ENCODE results near the gene HTRA1.

Gene HTRA1

DNA sequence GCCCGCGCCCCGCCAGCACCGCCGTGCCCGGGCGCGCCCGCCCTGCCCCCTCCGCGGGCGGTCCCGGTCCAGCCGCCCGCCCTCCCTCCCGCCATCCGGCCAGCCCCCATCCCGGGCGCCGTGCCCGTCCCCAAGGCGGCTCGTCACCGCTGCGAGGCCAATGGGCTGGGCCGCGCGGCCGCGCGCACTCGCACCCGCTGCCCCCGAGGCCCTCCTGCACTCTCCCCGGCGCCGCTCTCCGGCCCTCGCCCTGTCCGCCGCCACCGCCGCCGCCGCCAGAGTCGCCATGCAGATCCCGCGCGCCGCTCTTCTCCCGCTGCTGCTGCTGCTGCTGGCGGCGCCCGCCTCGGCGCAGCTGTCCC lies at the start of gene HTRA1:
Gene HTRA1 (plus strand): TSS at position 187 of the 362 bp plus-strand sequence. CDS start 100 bp downstream, at position 287.
- DNase-seq (ENCODE audit: low read depth): no peak

GRCh38 chr10:122413327-122413726 lies 48.0 kb upstream of the HTRA1 start:
- DNase-seq (ENCODE audit: low read depth): no peak

- DNase-seq (ENCODE audit: low read depth): no peak
These were observed 43.7 kb upstream of the HTRA1 start for GRCh38 chr10:122417667-122418066.

DNA sequence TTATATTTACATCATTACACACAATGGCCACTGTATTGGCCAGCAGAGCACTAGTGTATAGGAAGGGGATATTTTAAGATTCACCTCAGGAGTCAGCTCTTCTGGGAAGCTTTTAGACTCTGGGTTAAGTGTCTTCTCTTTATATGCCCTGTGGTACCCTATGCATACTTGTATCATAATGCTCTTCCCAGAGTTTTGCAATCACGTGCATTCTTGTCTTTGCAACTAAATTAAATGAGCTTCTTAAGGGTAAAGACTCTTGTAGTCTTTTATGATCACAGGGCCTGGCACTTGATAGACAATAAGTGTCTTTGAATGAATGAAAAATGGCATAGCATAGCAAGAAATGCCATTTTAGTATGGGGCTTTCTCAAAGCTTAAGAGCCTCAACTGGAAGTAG lies 42.3 kb upstream of the HTRA1 start:
- DNase-seq (ENCODE audit: low read depth): no peak

GRCh38 chr10:122419876-122420623 lies 41.3 kb upstream of the HTRA1 start:
- no peak for DNase-seq (ENCODE audit: low read depth)

DNA sequence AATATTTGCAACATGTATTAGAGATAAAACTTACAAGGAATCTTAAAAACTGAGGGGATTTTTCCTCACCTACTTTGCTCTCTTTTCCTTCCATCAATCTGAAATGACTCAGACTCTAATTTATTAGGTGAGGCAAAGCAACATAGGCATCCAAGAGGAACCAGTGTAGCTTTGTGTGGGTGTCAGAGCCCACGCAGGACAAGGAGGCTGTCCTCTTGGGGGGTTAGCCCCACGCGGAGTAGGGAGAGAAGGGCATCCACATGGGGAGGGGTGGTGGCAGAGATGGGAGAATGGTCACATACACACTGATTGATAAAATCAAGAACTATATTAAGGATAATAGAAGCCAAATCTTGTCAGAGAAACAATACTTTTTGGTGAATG lies 40.7 kb upstream of the HTRA1 start:
- DNase-seq (ENCODE audit: low read depth): no peak

DNA sequence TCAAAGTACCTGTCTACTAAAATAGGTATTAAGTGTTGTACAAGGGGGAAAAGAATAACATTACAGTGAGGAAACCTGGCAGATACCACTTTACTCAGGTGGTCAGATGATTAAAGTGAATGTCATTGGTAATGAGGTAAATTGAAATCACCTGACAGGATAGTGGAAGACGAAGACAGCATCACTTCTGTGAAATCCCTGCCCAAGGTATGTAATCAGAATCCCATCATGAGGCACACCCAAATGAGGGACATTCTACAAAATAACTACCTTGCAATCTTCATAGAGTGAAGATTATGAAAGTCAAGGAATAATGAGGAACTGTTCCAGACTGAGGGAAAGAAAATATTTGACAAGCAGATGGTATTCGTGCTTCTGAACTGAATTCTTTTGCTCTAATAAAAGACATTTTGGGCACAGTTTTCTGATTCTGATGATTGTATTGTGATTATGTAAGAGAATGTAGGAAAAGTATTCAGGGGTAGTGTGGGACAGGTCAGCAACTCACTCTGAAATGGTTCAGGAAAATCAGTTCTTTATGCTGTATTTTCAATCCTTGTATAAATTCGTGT lies 40.2 kb upstream of the HTRA1 start:
- DNase-seq (ENCODE audit: low read depth): no peak

DNA sequence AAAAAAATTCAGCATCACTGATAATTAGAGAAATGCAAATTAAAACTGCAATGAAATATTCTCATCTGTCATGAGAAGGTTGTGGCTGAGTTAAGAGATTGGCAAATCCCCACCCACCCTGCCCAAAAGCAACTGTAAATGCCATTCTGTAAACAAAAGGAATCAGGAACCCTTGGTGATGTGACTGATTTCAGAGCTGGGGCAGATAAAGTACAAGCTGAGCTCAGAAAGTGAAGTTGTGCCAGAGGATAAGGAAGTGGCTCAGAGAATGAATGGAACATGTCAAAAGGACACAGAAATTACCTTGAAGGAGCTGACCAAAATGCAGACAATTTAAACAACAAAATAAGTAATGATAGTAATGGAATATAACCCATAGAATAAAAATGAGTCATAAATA lies 39.6 kb upstream of the HTRA1 start:
- no peak for DNase-seq (ENCODE audit: low read depth)

DNA sequence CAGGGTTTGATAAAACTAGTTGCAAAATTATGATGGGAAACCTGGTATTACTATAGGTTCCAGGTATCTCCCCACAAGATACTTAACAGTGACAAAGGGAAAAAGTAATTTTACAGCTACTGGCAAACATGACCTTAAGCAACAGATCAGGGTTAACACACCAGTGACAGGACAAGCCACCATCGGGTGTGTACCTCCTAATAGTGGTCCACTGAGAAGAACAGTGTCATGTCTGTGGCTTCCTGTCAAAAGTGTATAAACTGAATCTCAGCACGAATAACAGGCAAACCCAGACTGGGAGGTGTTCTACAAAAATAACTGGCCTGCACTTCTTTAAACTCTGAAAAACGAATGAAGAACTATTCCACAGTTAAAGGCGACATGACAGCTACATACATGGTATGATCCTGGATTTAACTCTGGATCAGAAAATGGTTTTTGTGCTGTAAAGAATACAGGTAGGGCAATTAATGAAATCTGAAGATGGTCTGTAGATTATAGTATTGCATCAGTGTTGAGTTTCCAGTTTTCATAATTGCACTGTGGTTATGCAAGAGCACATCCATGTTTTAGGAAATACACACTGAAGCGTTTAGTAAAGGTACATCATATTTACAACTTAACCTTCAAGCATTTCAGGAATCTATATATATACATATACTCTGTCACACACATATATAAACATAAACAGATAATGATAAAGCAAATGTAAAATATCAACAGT lies 38.9 kb upstream of the HTRA1 start:
- DNase-seq (ENCODE audit: low read depth): no peak

- DNase-seq (ENCODE audit: low read depth): no peak
These were observed 37.3 kb upstream of the HTRA1 start for GRCh38 chr10:122424059-122424458.

- DNase-seq (ENCODE audit: low read depth): no peak
These were observed 34.5 kb upstream of the HTRA1 start for GRCh38 chr10:122426829-122427228.

GRCh38 chr10:122427280-122427679 lies 34.1 kb upstream of the HTRA1 start:
- no peak for DNase-seq (ENCODE audit: low read depth)

- DNase-seq (ENCODE audit: low read depth): no peak
These were observed 26.0 kb upstream of the HTRA1 start for GRCh38 chr10:122435212-122435827.

- no peak for DNase-seq (ENCODE audit: low read depth)
These were observed 19.4 kb upstream of the HTRA1 start for GRCh38 chr10:122441961-122442360.

GRCh38 chr10:122445469-122445868 lies 15.9 kb upstream of the HTRA1 start:
- no peak for DNase-seq (ENCODE audit: low read depth)

DNA sequence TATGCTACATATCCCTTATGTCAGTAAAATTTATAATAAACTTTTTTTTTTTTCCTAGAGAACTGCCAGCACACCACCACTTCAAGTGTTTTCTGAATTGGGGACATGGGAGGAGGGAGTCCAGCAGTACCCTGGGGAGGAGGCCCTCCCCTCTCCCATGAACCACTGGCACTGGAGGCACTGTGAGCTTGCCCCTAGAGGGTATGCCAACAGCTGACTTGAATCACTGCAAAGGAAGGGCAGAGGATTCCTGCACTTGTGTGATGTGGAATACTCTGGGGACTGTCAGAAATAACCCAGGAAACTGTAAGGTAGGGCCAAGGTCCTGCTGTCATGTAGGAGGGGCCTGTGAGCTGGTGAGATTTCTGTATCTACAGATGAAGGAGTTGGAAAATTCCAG lies 15.4 kb upstream of the HTRA1 start:
- no peak for DNase-seq (ENCODE audit: low read depth)

- DNase-seq (ENCODE audit: low read depth): no peak
These were observed 14.5 kb upstream of the HTRA1 start for GRCh38 chr10:122446668-122447423.

- no peak for DNase-seq (ENCODE audit: low read depth)
These were observed 12.8 kb upstream of the HTRA1 start for GRCh38 chr10:122448600-122448999.

GRCh38 chr10:122449153-122449552 lies 12.2 kb upstream of the HTRA1 start:
- DNase-seq (ENCODE audit: low read depth): no peak

DNA sequence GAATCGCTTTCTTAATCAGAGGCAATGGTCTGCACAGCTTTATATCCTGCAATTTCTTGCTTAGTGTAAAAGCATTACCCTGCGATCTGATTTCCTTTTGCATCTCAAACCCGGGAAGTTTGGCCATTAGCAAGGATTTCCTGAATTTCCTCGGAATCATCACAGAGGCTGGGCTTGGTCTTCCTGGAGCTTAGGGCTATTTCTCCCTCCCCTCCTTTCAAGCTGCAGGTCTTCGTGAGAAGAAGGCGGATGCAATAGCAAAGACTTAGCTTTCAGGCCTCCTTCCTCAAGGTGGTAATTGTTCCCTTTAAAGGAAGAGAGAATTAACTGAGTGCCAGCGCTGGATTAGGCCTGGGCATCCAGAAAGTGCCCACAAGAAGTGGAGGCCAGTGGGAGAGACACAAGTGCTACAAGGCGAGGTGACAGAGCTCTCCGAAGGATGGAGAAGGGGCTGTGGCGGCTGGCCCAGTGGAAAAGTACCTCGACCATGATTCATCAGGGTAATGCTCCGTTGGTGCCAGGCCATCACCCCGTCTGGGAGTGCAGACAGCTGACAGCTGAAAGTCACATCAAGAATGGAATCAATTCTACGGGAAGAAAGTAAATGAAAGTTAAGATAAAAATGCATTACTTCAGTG lies 10.9 kb upstream of the HTRA1 start:
- DNase-seq (ENCODE audit: low read depth): no peak

DNA sequence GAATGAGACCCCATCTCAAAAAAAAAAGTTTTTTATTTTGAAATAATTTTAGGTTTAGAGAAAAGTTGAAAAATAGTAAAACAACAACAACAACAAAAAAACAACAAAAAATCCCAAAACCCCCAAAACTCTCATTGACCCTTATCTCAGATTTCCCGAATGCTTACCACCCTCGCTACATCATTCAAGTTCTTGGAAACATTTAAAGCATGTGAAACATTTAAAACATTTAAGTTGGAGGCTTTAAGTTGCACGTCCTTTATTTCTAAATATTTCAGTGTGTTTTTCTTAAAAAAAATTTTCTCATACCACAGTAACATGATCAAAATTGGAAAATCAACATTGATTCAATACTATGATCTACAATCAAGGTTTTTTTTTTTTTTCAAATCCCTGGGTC lies 7.3 kb upstream of the HTRA1 start:
- no peak for DNase-seq (ENCODE audit: low read depth)

DNA sequence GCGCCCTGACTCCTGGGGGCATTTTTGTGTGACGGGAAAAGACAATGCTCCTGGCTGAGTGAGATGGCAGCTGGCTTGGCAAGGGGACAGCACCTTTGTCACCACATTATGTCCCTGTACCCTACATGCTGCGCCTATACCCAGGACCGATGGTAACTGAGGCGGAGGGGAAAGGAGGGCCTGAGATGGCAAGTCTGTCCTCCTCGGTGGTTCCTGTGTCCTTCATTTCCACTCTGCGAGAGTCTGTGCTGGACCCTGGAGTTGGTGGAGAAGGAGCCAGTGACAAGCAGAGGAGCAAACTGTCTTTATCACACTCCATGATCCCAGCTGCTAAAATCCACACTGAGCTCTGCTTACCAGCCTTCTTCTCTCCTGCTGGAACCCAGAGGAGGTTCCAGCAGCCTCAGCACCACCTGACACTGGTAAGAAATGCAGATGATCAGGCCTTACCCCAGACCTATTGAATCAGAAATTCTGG lies 6.7 kb upstream of the HTRA1 start, which contains the start of gene ARMS2:
Gene ARMS2 (plus strand): TSS at position 51 of the 478 bp plus-strand sequence. CDS start 75 bp downstream, at position 126.
- no peak for DNase-seq (ENCODE audit: low read depth)

Data from activated T-helper 1 cell treated with Interleukin-2 at 50 U/mL for 16 hours (primary cell).